Limb (tissue), 2 donors: ENCODE results near the gene GJD3.

Source experiments
- DNase-seq, 2 donors: peaks; one replicate each; pipeline ENCODE4 v3.0.0-alpha.2; 2016; ENCODE audit errors: extremely low spot score in 2 of 2

The GJD3 gene

DNA sequence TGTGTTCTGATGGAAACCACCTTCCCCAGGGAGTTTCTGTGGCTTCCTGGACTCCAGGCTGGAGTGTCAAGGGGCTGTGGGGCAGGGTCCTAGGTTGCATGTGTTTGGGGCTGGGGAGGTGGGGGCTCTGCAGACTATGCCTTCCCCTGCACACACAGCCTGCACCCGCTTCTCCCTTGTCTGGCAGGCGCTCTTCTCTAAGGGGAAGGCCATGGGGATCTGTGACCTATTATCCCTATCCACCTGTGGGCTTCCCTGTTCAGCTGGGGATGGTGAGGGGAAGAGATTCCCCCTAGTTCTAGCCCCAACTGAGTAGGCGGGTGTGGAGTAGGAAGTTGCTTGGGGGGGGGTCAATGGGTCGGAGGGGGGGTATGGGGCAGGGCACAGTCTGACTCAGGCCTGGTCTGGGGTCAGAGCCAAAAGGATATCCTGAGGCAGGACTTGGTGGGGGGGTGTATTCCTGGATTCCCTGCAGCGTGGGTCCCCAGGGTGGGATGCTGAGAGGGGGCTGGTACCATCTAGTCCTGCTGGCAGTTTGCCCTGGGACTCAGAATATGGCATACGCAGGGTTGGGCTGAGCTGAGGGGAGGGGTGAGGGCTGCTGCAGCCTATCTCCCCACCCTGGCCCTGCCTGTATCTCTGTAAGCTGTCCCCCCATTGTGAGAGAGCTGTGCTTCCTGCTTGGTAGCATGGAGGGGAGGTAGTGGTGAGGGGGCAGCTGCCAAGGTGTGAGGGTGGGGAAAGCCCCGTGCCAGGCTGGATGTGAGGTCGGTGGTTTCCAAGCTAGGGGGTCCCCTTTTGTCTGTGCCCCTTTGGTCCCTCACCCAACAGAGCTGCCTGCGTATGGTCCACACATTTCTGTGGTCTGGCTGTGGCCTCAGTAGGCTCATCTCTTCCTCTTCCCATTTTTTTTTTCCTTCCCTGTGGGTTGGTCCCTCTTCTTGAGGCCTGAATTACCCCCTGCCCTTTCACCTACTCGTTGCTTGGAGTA lies 40.9 kb downstream of the GJD3 start:
- no peak for DNase-seq

DNA sequence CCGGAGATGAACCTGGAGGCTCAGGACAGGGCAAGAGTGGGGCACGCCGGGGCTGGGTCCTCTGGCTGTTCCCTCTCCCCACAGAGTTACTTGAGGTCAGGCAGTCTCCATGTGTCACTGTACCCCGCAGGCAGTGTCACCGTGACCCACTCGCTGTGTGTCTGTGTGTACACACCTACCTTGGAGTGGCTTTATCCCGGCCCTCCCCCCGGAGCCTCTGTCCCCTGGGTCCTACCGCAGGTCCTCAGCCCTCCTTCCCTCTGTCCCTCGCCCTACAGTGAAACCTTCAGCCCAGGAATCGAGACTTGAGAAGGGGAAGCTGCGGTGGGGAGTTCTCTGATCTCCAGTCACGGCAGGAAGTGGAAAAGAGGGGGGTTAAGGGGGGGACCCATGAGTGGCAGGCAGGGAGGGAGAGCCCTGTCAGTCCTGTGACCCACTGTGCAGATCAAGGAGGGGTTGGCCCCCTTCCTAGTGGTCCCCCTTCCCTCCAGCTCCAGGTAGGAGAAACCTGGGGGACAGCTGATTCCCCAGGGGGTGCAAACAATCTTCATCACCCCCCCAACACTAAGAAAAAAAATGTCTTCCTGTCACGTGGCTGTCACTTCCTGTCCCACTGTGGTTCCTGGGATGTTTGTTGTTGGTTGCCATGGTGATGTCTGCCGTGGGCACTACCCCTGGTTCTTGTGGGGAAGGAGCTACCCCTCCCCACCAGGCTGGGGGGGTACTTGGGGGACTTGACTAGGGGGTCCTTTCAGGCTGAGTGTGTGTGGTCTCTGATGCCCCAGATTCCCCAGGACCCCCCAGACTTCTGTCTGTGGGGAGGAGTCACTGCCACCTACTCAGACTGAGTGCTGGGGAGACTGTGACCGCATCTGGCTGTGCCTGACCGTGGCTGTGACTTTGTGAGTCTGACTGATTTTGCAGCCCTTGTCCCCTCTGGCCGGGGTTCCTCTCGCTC lies 41.9 kb downstream of the GJD3 start:
- DNase-seq = peak; percentile 76 to 81

DNA sequence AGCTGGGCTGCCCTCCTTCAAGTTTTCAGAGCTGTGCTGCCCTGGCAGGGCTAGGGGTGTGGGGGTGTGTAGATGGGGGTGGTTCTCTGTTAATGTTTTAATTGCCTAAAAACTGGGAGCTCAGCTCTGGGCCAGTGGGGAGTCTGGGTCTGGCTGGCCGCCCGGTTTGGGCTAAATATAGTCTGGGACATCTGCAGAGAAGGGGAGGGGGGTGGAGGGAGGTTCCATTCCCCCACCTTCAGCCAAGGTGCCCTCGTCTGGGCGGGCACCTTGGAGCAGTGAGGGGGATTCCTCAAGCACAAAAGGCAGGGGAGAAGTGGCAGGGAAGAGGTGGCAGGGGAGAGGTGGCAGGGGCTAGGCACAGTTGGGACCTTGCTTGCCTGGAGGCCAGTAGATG lies 42.6 kb downstream of the GJD3 start:
- DNase-seq = peak in 1 of 2 donors; percentile 70

DNA sequence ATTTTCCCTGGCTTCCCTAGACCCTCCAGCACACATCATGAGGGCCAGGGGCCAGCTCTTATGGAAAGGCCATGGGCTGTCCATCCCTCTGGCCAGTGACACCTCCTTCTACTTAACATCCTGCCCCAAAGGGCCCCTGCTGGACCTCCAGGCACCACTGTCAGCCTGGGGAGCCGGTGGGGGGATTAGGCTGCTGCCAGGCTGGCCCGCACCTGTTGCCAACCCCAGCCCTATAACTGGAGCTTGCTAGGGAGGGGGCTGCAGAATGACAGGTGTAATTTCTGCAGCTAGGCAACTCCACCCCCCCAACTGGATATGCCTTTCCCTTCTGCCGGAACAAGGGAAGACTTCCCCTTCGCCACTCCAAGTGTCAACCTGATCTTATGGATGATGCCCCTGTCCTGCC lies 43.0 kb downstream of the GJD3 start:
- no peak for DNase-seq

DNA sequence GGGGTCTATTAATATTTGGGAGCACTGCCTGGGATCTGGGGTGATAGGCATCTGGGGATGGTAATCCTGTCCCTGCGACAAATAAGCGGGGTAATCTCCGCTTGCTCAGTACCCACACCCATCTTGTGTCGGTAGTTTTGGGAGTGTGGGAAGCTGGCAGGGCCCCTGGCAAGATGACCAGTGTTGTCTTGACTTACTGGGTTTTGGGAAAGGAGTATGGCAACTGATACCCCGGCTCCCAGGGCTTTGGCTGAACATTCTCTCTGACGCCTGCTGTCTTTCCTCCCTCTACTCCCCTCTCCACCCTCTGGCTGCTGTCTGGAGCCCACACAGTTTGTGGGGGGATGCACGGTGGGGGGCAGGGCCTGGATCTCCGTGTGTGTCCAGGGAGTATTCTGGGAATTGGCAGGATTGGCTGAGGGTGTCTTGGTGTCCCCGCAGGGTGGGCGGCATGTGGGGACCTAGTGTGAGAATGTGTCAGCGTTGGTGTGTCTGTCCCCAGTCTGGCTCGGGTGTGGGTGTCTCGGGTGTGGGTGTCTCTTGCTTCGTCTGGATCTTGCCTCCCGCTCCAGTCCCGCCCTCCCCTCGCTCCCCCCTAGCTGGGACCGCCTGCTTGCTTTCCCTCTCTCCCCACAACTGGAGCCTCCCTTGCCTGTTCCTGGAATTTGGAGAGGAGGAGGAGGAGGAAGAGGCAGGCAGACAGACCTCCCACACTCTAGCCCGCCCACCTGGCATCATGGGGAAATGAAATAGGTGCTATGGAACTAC lies 43.6 kb downstream of the GJD3 start:
- DNase-seq = peak; percentile 84 to 87

DNA sequence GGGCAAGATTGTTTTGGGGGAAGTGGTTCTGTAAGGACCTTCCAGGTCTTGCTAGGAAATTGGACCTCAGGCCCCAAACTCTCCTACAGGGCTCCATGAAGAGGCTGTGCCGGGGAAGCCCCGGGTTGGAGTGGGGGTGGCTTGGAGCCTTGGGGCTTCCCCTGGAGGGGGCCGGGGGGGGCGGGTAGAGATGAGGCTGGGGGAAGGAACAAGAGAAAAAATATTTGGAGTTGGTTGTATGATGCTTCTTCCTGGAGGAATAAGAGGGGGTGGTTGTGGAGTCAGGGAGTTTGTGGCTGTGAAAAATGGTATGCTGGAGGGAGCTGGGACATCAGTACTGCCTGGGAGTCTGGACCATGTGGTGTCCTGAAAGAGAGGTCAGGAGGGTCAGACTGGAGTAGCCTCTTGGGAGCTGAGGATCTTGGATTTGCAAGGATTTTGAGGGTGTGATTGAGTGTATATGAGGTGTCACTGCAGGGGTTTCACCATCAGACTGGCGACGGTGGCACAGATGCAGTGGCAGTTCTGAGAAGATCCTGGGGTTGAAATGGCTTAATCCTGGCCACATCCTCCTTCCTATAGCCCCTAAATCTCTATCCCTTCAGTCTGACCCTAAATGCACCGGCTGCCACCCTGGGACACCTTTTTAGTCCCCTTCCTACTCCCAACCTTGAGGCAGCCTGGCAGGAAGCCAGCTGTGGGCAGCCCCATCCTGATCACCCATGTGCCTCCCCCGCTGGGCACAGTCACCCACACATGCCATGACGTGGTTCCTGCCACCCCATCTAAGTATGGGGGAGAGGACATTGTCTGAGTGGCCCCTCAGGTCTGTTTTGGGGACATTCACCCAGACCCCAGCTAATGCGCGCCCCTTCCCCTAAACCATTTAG lies 44.6 kb downstream of the GJD3 start:
- no peak for DNase-seq

DNA sequence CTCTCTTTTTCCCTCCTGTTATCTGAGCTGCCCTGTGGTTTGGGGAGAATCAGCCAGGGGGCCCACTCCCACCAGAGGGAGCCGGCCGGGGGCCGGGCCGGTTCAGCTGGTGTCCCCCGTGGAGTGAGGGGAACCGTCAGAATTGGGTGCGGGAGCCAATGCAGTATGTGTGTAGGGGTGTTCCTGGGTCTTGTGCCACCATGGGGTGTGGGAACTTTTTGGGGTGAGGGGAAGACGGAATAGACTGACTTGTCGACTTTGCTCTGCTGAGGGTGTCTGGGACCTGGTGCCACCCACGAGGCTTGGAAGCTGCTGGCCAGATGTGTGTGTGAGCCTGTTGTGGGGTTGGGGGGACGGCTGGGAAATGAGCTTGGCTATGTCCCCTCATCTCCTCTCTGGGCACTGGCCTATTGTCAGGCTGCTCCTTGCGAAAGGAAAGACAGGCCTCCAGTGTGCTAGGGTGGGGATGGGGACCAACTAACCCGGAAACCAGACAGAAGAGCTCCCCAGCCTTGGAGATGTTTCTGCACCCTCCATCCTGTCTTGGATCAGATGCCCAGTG lies 45.6 kb downstream of the GJD3 start:
- DNase-seq = peak in 1 of 2 donors; percentile 58

DNA sequence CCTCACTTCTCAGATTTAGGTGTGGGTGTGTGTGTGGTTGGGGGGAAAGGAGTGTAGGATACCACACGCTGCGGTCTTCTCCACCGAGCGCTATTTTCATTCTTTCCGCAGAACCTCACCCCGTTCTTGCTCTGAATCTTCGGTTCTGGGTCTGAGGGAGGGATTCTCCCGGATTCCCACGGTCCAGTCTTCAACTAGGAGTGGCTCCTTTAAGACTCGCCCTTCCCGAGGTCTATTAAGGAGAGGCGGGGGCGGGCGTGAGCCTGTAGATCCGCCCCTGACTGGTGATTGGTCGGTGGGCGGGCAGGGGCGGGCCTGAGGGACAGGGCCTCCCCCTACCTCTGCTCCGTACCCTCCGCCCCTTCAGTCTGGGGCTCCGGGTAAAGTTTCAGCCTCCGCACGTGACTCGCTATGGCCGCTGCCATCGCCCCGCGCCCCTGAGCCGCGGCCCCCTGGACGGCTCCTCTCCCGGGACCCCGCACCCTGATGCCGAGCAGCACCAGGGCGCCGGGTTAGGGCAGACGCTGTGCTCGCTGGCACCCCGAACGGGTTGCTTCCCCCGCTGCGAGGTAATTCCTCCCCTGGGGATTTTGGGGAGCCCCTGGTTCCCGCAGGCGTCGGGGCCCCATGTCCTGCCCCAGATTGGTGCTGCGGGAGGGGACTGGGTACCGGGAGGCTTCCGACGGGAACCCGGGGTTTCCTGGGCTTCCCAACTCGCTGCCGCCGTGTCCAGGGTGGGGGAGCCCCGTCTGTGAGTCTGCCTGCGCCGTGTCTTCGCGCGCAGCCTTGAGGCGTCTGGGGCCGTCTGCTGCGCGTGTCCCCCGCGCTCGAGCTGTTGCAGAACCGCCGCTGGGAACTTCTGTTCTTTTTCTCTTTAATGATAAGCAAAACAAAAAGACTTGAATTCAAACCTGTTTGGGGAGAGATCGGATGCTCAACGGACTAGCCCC lies 46.4 kb downstream of the GJD3 start:
- DNase-seq = peak; percentile 96

DNA sequence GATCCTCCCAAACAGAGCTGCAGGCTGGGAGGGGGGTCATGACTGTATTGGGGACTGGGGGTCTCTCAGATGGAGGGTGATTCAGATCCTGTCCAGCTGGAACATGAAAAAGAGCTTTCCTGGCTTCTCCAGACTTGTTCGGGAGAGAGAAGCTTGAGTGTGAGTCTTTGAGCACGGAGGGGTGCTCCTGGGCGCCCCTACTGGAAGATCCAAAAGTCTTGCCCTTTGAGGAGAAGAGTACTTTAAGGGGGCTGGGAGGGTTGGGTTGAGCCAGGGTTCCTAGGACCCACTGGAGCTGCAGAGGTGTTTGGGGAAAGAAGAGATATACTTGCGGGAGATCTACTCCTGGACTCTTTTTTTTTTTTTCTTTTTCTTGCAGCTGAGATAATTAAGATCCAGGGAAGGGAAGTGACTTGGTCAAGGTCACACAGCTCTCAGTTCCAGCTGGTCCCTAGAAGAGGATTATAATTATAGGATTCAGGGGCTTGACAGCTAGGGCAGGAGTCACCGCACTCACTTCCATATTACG lies 47.1 kb downstream of the GJD3 start:
- DNase-seq = peak in 1 of 2 donors; percentile 75

DNA sequence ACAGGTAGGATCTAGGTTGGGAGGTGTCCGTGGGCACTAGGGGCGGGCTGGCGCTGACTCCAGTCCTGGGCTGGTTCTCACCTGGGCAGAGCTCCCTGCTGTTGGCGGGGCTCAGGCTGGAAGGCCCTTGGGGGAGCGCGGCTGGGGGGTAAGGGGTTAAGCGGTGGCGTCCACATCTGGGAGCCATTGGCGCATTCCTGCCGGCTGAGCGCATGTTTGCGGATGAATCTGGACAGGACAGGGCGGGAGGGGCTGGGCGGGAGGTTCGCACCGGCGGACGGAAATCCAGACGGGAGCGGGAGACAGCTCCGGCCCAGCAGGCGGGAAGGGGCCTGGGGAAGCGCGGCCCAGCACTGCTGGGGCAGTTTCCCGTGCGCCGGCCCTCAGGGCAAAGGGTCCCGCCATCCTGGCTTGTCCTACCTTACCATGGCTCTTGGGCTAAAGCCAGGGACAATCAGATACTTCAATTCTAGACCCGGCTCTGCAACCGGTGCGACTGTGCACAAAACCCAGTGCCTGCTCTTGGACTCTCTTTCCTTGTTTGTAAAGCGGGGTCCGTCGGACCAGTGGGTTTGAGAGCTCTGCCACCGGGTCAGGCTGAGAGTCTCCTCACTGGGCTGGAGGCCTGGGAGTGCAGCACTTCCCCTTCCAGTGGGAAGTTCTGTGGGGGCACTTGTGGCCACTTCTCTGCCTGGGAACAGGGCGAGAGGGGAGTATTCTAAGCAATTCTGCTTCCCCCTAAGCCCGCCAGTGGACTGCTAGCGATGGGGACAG lies 47.8 kb downstream of the GJD3 start:
- peak; percentile 80 to 84 for DNase-seq

DNA sequence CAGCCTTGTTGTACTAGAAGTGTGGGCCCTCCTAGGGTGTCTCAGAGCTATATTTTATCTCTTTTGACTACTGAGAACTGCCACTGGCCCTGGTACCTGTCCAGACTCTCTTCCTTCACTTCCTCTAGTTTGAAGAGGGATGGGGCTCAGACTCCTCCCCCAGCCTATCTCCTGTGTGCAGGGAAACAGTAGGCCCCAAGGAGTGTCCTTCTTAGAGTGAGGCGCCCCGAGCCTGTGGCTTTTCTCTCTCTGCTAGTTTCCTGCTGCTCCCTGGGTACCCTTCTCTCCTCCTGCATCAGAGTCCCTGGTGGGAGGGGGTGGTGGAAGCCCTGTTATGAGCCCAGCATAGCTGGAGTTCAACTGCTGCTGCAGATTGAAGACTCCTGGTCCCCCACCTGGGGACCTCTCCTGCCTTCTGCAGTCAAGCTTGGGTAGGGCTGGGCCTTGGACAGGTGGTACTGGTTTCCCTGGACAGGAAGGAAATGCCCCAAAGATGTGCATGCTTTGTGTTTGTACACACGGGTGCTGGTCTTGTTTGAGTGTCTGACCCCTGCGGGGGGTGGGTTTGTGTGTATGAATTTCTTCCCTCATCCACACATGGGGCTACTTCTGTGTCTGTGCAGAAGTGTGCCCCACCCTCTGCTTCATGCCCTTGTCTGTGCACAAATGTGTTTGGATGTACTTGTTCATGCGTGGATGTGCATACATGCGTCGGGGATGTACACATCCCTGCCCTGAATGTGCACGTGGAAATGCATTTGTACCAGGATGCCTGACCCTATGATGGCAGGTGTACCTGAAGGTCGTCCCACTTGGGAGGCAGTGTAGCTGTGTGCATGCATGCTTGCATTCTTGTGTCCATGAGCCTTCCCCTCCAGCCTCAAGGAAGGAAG lies 48.6 kb downstream of the GJD3 start:
- no peak for DNase-seq

DNA sequence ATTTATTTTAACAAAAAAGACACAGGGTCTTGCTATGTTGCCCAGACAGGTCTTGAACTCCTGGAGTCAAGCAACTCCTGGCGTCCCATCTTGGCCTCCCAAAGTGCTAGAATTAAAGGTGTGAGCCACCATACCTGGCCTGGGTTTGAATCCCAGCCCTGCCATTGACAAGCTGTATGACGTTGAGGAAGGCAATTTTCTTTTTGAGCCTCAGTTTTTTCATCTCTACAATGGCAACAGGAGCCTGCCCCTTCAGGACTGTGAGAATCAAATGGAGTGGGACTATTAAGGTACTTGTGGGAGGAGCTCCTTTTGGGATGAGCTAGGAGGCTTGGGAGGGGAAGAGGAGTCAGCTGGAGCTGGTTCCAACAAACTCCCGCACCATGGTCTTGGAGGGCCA lies 49.3 kb downstream of the GJD3 start:
- no peak for DNase-seq

DNA sequence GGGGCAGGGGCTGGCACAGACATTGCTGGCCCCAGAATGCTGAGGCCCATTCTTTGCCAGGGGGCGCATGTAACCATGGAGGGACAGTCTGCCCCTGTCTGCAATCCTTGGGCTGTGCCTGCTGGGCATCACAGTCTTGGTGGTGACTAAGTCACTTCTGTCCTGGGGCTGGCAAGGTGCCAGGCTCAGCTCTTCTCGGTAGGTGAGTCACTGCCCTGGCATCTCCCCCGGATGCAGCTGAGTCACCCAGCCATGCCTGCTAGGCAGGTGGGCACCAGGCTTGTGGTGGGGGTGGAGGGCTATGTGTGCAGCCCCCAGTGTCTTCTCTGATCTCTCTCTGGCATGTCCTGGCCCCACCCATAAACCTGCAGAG lies 50.0 kb downstream of the GJD3 start:
- DNase-seq = peak in 1 of 2 donors; percentile 66

DNA sequence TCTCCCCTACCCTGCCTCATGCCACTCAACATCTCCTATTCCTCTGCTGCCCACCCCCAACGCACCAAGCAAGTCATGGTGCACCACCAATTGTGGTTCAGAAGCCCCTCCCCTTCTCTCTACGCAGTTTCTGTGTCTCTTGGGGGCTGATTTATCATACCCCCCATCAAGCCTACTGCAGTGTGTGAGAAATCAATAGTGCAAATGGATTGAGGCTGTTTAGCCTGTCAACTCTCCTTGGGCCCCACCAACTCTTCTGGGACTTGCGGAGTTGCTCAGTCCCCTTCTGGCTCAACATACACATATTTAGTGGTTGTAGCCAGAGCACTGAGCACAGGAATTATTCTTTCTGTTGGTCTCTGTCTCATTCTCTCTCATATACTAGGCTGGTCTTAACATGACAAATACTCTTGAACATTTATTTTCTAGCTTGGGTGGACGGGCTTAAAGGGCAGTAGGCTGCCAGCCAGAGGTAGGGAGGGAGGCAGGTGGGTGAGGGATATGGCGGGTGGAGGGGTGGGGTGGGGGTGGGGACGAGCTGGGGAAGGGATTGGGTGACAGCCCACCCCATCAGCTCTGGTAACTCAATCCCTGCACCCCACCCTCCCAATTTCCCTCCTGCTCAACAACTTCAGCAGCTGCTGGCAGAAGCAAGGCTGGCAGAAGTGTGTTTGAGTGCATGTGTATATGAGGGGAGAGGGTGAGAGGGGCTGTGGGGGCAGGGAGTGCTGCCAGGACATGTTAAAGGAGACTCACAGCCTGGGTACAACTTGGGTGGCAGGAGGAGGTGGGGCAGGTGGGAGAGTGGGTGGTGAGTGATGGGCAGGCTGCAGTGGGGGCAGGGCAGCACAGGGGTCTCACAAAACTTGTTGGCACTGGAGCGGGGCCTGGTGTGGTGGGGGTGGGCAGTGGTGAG lies 50.6 kb downstream of the GJD3 start:
- DNase-seq = peak in 1 of 2 donors; percentile 66
